ENCODE measurements around the gene PSAT1.
"Not testable (repeated sequence)": the region's sequence is repeated elsewhere in the genome, so short reads cannot be mapped to it uniquely, and the experiment has no call there.

PSAT1 gene

GRCh38 chr9:78296893-78297671 is at the start of gene PSAT1:
Gene PSAT1, plus strand, starts transcription at chr9:78297125. Its CDS starts 86 bp downstream, at chr9:78297211.
- DNase-seq (ENCODE audit: low read depth in 3 of 3): peak; percentile 77 to 83 (median 77)

- no peak for DNase-seq (ENCODE audit: low read depth in 3 of 3)
These were observed 48.3 kb upstream of the PSAT1 start for GRCh38 chr9:78248635-78249034.

GRCh38 chr9:78249542-78249941 is 47.4 kb upstream of the PSAT1 start:
- DNase-seq (ENCODE audit: low read depth in 3 of 3): no peak

- no peak for DNase-seq (ENCODE audit: low read depth in 3 of 3)
These were observed 44.3 kb upstream of the PSAT1 start for GRCh38 chr9:78252616-78253015.

GRCh38 chr9:78253285-78253684 is 43.6 kb upstream of the PSAT1 start:
- no peak for DNase-seq (ENCODE audit: low read depth in 3 of 3)

GRCh38 chr9:78261403-78262001 is 35.4 kb upstream of the PSAT1 start:
- DNase-seq (ENCODE audit: low read depth in 3 of 3): no peak

- DNase-seq (ENCODE audit: low read depth in 3 of 3): no peak
These were observed 34.3 kb upstream of the PSAT1 start for GRCh38 chr9:78262655-78263054.

- DNase-seq (ENCODE audit: low read depth in 3 of 3): no peak
These were observed 29.0 kb upstream of the PSAT1 start for GRCh38 chr9:78267889-78268288.

GRCh38 chr9:78269784-78270183 is 27.1 kb upstream of the PSAT1 start:
- DNase-seq (ENCODE audit: low read depth in 3 of 3): no peak

GRCh38 chr9:78272307-78272706 is 24.6 kb upstream of the PSAT1 start:
- DNase-seq (ENCODE audit: low read depth in 3 of 3): no peak

GRCh38 chr9:78273761-78274160 is 23.2 kb upstream of the PSAT1 start:
- no peak for DNase-seq (ENCODE audit: low read depth in 3 of 3)

- no peak for DNase-seq (ENCODE audit: low read depth in 3 of 3)
These were observed 18.6 kb upstream of the PSAT1 start for GRCh38 chr9:78278177-78278777.

GRCh38 chr9:78278801-78279200 is 18.1 kb upstream of the PSAT1 start:
- DNase-seq (ENCODE audit: low read depth in 3 of 3): no peak

- DNase-seq (ENCODE audit: low read depth in 3 of 3): no peak
These were observed 15.8 kb upstream of the PSAT1 start for GRCh38 chr9:78280982-78281668.

GRCh38 chr9:78284181-78284580 is 12.7 kb upstream of the PSAT1 start:
- DNase-seq (ENCODE audit: low read depth in 3 of 3): not testable (repeated sequence)

- DNase-seq (ENCODE audit: low read depth in 3 of 3): no peak
These were observed 10.8 kb upstream of the PSAT1 start for GRCh38 chr9:78286125-78286524.

- DNase-seq (ENCODE audit: low read depth in 3 of 3): no peak
These were observed 10.0 kb upstream of the PSAT1 start for GRCh38 chr9:78286946-78287388.

- DNase-seq (ENCODE audit: low read depth in 3 of 3): no peak
These were observed 8.6 kb upstream of the PSAT1 start for GRCh38 chr9:78288214-78288892.

GRCh38 chr9:78289474-78289873 is 7.5 kb upstream of the PSAT1 start:
- DNase-seq (ENCODE audit: low read depth in 3 of 3): no peak

GRCh38 chr9:78291240-78291925 is 5.5 kb upstream of the PSAT1 start:
- DNase-seq (ENCODE audit: low read depth in 3 of 3): no peak

- no peak for DNase-seq (ENCODE audit: low read depth in 3 of 3)
These were observed 4.9 kb upstream of the PSAT1 start for GRCh38 chr9:78292026-78292425.
